ENCODE results near the gene ZER1.

DNA sequence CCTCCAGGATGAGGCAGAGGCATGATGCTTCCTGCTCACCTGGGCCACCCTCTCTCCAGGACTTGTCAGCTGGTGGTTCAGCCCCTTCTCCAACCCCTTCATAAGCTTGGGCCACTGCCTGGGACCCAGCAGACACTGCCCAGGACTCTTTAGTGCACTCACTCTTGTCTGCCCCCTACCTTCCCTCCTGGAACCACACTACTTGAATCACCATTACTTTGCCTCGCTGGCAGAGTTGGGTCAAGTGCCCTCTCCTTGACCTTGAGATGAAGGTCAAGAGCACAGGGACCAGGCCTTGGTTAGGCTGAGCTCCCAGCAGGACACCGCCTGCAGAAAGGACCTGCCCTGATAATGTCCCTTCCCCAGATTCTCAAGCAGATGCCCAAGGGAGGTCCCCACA lies 38.1 kb upstream of the ZER1 start:
- TF ChIP-seq ZFP3 (CRISPR knock-in tag; IDR thresholded peaks at IDR 0.05) (no peak), ZC3H10 (CRISPR knock-in tag; IDR thresholded peaks at IDR 0.05) (no peak), TOX (CRISPR knock-in tag; IDR thresholded peaks at IDR 0.05; ENCODE audit: borderline replicate concordance) (no peak), ZFP30 (CRISPR knock-in tag; IDR thresholded peaks at IDR 0.05) (no peak)
